Loucy (cell line): ENCODE measurements around the gene CYP4Z1.
"Not testable (repeated sequence)": the region's sequence is repeated elsewhere in the genome, so short reads cannot be mapped to it uniquely, and the experiment has no call there.

Source experiments
- EZH2phosphoT487 ChIP-seq: fragments of 200-600 bp; IDR thresholded peaks from 2 replicates; pipeline ENCODE4 v1.6.1; 2018; ENCODE audit warnings: antibody characterized with exemption, mild to moderate bottlenecking, moderate library complexity, borderline replicate concordance
- TF ChIP-seq, protein P1 (sequence below): fragments of 200-600 bp; sonication (generic); conservative IDR thresholded peaks from 2 replicates; pipeline ENCODE4 v1.5.1; 2014; ENCODE audit warnings: mild to moderate bottlenecking, antibody characterized with exemption, low read length

DNA sequence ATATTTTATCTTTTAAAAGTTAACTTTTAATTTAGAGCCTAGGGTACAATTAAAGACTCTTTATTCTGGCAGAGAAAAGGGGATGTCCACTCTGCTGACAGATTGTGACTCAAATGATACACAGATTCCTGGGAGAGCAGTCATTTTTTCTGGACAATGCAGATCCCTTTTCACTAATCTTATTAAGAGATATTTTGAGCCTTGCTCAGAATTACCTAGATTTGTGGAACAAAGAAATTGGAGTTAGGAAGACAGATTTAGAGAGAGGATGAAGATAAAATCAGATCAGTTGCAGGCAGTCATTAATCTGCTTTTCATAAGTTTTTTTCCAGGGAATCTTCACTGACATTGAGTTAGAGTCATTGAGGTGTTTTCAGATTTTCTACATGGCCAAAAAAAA is 42.5 kb downstream of the CYP4Z1 start:
- TF ChIP-seq, protein P1, sequence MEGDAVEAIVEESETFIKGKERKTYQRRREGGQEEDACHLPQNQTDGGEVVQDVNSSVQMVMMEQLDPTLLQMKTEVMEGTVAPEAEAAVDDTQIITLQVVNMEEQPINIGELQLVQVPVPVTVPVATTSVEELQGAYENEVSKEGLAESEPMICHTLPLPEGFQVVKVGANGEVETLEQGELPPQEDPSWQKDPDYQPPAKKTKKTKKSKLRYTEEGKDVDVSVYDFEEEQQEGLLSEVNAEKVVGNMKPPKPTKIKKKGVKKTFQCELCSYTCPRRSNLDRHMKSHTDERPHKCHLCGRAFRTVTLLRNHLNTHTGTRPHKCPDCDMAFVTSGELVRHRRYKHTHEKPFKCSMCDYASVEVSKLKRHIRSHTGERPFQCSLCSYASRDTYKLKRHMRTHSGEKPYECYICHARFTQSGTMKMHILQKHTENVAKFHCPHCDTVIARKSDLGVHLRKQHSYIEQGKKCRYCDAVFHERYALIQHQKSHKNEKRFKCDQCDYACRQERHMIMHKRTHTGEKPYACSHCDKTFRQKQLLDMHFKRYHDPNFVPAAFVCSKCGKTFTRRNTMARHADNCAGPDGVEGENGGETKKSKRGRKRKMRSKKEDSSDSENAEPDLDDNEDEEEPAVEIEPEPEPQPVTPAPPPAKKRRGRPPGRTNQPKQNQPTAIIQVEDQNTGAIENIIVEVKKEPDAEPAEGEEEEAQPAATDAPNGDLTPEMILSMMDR, result not testable (repeated sequence)
- not testable (repeated sequence) for TF ChIP-seq EZH2phosphoT487
